H7 (cell line): Measurements from ENCODE around the gene RAP1GAP2. TPM values are rescaled to one million over a fixed set of nuclear protein-coding genes. Genes with fewer than 3 reads are reported as not detected.
"Not testable (repeated sequence)": the region's sequence is repeated elsewhere in the genome, so short reads cannot be mapped to it uniquely, and the experiment has no call there.

Source experiments
- DNase-seq: peaks from one replicate; pipeline ENCODE4 v3.0.0; 2012
- H3K27me3 ChIP-seq: 2 replicates; pipeline ENCODE4 v1.6.0; 2011; ENCODE audit warnings: mild to moderate bottlenecking, low read length; ENCODE audit not compliant: control insufficient read depth, insufficient read depth
- H3K36me3 ChIP-seq: replicated peaks from 2 replicates; pipeline ENCODE4 v1.5.1; 2011; ENCODE audit warnings: low read length; ENCODE audit not compliant: control insufficient read depth, insufficient read depth
- H3K4me3 ChIP-seq: 2 replicates; pipeline ENCODE4 v1.5.1; 2011; ENCODE audit warnings: low read depth, mild to moderate bottlenecking, control low read depth, low read length, moderate library complexity; ENCODE audit not compliant: insufficient read depth
- total RNA-seq: library from RNA; depleted of rRNA; stranded (reverse); fragments of >200 nt; shearing (Covaris generic); gene quantifications from 2 replicates; pipeline ENCODE4 v1.2.3, GENCODE V29; 2014

Gene RAP1GAP2
- total RNA-seq, 1 experiment from 2014 or later, result 35.5 TPM

DNA sequence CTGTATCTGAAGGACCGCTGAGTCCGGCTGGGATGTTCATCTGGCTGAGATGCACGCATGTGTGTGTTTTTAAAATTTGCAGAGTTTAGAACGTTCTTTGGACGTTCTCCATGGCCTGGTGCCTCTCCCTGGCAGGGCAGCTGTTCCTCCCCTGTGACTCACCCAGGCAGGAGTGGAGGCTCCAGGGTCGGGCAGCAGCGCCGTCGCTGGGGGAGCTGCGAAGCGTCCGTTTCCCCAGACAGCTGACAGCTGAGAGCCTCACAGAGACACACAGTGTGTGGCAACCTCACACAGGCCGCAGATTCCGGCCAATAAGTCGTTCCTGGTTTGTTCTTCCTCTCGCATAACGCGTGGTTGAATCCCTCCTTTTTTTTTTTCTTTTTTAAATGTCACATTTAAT is 186.6 kb downstream of the RAP1GAP2 start:
- Histone ChIP-seq H3K4me3 (no peak overlapping the region), H3K36me3 (peaks cover 29% of the 10 kb centered on the region), H3K27me3 (no peaks in the 10 kb centered on the region)
- DNase-seq, result no peak

GRCh38 chr17:2983255-2983654 is 187.0 kb downstream of the RAP1GAP2 start:
- H3K27me3 ChIP-seq, result no peaks in the 10 kb centered on the region
- no peak for DNase-seq
- no peak overlapping the region for H3K4me3 ChIP-seq
- peaks cover 30% of the 10 kb centered on the region for H3K36me3 ChIP-seq

DNA sequence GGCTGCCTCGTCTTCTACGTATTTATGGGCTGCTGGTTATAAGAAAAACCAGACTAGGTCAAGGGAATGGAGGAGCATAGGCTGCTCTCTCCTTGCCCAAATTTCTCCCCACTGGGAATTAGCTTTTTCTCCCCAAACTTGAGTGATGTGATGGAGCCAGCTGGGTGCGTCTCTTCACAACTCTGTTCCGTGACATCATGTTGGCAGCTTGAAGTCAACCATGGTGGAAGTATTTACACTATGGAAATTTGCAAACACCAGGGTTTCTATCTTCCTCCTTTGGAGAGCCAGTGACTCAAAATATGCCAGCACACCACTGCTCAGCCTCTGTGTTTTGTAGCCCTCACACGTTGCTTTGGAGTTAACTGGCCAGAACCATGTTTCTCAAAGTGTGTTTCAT is 189.1 kb downstream of the RAP1GAP2 start:
- no peaks in the 10 kb centered on the region for H3K27me3 ChIP-seq
- no peak for DNase-seq
- peaks cover 28% of the 10 kb centered on the region for H3K36me3 ChIP-seq
- H3K4me3 ChIP-seq, result no peak overlapping the region

- no peaks in the 10 kb centered on the region for H3K27me3 ChIP-seq
- no peak overlapping the region for H3K4me3 ChIP-seq
- H3K36me3 ChIP-seq, result peaks cover 21% of the 10 kb centered on the region
- DNase-seq, result no peak
Measured at GRCh38 chr17:2986925-2987324, 190.7 kb downstream of the RAP1GAP2 start.

- H3K27me3 ChIP-seq, DNase-seq, H3K4me3 ChIP-seq: not testable (repeated sequence)
- peaks cover 23% of the 10 kb centered on the region for H3K36me3 ChIP-seq
Measured at GRCh38 chr17:2989396-2989795, 193.2 kb downstream of the RAP1GAP2 start.

- Histone ChIP-seq H3K27me3 (no peaks in the 10 kb centered on the region), H3K4me3 (no peak overlapping the region), H3K36me3 (peaks cover 20% of the 10 kb centered on the region)
- no peak for DNase-seq
Measured at GRCh38 chr17:2989855-2990254, 193.6 kb downstream of the RAP1GAP2 start.

DNA sequence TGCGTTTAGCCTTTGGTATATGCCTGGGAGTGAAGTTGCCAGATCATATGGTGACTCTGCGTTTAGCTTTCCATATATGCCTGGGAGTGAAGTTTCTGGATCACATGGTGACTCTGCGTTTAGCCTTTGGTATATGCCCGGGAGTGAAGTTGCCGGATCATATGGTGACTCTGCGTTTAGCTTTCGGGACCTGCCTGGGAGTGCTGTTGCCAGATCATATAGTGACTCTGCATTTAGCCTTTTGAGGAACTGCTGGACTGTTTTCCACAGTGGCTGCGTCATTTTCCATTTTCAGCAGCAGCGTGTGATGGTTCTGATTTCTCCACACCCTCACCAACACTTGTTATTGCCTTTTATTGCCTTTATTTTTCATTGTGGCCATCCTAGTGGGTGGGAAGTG is 194.2 kb downstream of the RAP1GAP2 start:
- H3K36me3 ChIP-seq, result peaks cover 19% of the 10 kb centered on the region
- no peak for DNase-seq
- no peak overlapping the region for H3K4me3 ChIP-seq
- H3K27me3 ChIP-seq, result no peaks in the 10 kb centered on the region

DNA sequence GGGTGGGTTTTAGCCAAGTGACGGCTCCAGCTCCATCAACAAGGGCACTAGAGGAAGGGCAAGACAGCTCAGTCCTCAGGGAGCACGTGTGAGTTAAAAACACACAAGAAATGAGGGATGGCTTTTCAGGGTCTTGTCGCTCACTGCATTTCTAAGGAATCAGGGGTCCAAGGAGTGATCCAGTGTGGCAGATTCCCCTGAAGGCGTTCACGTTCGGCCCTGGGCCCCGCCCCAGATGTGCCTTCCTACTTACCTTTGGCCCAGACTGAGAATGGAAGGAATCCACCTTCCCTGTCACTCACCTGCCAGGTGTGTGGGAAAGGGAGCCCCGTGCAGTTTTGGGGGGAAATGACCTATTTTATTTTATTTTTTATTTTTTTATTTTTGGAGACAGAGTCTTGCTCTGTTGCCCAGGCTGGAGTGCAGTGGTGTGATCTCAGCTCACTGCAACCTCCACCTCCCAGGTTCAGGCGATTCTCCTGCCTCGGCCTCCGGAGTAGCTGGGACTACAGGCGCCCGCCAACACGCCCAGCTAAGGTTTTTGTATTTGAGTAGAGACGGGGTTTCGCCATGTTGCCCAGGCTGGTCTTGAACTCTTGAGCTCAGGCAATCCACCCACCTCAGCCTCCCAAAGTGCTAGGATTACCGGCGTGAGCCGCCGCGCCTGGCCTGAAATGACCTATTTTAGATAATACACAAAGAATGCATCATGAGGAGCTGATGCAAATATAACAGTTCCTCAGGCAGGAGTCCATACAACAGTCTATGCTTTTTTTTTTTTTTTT is 195.3 kb downstream of the RAP1GAP2 start:
- H3K36me3 ChIP-seq, result peaks cover 21% of the 10 kb centered on the region
- not testable (repeated sequence) for H3K27me3 ChIP-seq, DNase-seq, H3K4me3 ChIP-seq

- no peak for DNase-seq
- peaks cover 34% of the 10 kb centered on the region for H3K36me3 ChIP-seq
- H3K4me3 ChIP-seq, result no peak overlapping the region
- no peaks in the 10 kb centered on the region for H3K27me3 ChIP-seq
Measured at GRCh38 chr17:2994441-2994840, 198.2 kb downstream of the RAP1GAP2 start.

DNA sequence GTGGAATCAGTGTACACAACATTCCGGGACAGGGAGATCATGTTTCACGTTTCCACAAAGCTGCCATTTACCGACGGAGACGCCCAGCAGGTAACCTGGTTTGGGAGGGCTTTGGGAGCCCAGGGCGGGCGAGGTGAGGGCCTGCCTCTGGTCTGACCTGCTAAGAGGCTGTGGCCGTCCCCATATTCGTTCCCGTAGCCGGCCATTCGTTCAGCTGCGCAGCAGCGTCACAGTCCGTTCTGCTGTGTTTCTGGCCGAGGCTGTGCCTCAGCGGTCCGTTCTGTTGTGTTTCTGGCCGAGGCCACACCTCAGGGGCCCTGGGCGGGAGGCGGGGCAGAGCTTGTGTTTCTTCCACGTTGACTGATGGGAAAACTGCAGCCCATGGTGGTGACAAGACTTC is 199.1 kb downstream of the RAP1GAP2 start:
- no peak for DNase-seq
- H3K4me3 ChIP-seq, result no peak overlapping the region
- no peaks in the 10 kb centered on the region for H3K27me3 ChIP-seq
- peaks cover 36% of the 10 kb centered on the region for H3K36me3 ChIP-seq

- no peak overlapping the region for H3K4me3 ChIP-seq
- H3K36me3 ChIP-seq, result peaks cover 33% of the 10 kb centered on the region
- no peaks in the 10 kb centered on the region for H3K27me3 ChIP-seq
- no peak for DNase-seq
Measured at GRCh38 chr17:2995886-2996809, 199.9 kb downstream of the RAP1GAP2 start.

- no peak for DNase-seq
- H3K4me3 ChIP-seq, result no peak overlapping the region
- H3K27me3 ChIP-seq, result no peaks in the 10 kb centered on the region
- H3K36me3 ChIP-seq, result peaks cover 34% of the 10 kb centered on the region
Measured at GRCh38 chr17:2996810-2997670, 200.8 kb downstream of the RAP1GAP2 start.

- not testable (repeated sequence) for DNase-seq
Measured at GRCh38 chr17:2998469-2998901, 202.2 kb downstream of the RAP1GAP2 start.

More at GRCh38 chr17:2998469-2998901, 202.2 kb downstream of the RAP1GAP2 start:
- H3K4me3 ChIP-seq, H3K27me3 ChIP-seq: not testable (repeated sequence)
- H3K36me3 ChIP-seq, result peaks cover 36% of the 10 kb centered on the region
